Measurements from ENCODE around the gene ZPBP. TPM values are rescaled to one million over a fixed set of nuclear protein-coding genes. Genes with fewer than 3 reads are reported as not detected.

ZPBP gene
- total RNA-seq, 1 donor = not detected

GRCh38 chr7:50095634-50096033, 2.6 kb upstream of the ZPBP start:
- no peaks in the 10 kb centered on the region for H3K27me3 ChIP-seq (ENCODE audit: insufficient read depth, low read length)
- H3K36me3 ChIP-seq (ENCODE audit: insufficient read depth, low read length) = no peaks in the 10 kb centered on the region
- no peaks in the 10 kb centered on the region for H3K9me3 ChIP-seq (ENCODE audit: low read depth, low read length)
- H2AFZ ChIP-seq (ENCODE audit: low read length) = no peak overlapping the region
- TF ChIP-seq CTCF (IDR thresholded peaks at IDR 0.05; ENCODE audit: extremely low read depth, low read depth, low read length) = no peak
- no peak overlapping the region for H3K4me2 ChIP-seq (ENCODE audit: insufficient read depth, low read length)
- no peaks in the 10 kb centered on the region for H4K20me1 ChIP-seq (ENCODE audit: insufficient read depth, low read length)
- no peak overlapping the region for H3K4me3 ChIP-seq (ENCODE audit: insufficient read depth, low read length)
- H3K79me2 ChIP-seq (ENCODE audit: insufficient read depth, low read length) = no peaks in the 10 kb centered on the region
- no peak overlapping the region for H3K27ac ChIP-seq (ENCODE audit: low read depth, low read length)
- no peaks in the 10 kb centered on the region for H3K4me1 ChIP-seq (ENCODE audit: insufficient read depth, low read length)
- DNase-seq (ENCODE audit: insufficient read length, low spot score, missing footprints) = no peak

GRCh38 chr7:50088463-50089129, 4.5 kb downstream of the ZPBP start:
- Histone ChIP-seq H3K4me2 (ENCODE audit: insufficient read depth, low read length) (no peak overlapping the region), H3K9me3 (ENCODE audit: low read depth, low read length) (no peaks in the 10 kb centered on the region), H3K4me1 (ENCODE audit: insufficient read depth, low read length) (no peaks in the 10 kb centered on the region), H3K27me3 (ENCODE audit: insufficient read depth, low read length) (no peaks in the 10 kb centered on the region), H3K4me3 (ENCODE audit: insufficient read depth, low read length) (no peak overlapping the region), H2AFZ (ENCODE audit: low read length) (no peak overlapping the region), H3K36me3 (ENCODE audit: insufficient read depth, low read length) (no peaks in the 10 kb centered on the region), H4K20me1 (ENCODE audit: insufficient read depth, low read length) (no peaks in the 10 kb centered on the region), H3K79me2 (ENCODE audit: insufficient read depth, low read length) (no peaks in the 10 kb centered on the region), H3K27ac (ENCODE audit: low read depth, low read length) (no peak overlapping the region)
- DNase-seq (ENCODE audit: insufficient read length, low spot score, missing footprints) = no peak
- TF ChIP-seq CTCF (IDR thresholded peaks at IDR 0.05; ENCODE audit: extremely low read depth, low read depth, low read length) = no peak

GRCh38 chr7:50085344-50085743, 7.7 kb downstream of the ZPBP start:
- Histone ChIP-seq H3K4me1 (ENCODE audit: insufficient read depth, low read length) (no peaks in the 10 kb centered on the region), H3K36me3 (ENCODE audit: insufficient read depth, low read length) (no peaks in the 10 kb centered on the region), H3K79me2 (ENCODE audit: insufficient read depth, low read length) (no peaks in the 10 kb centered on the region), H3K4me2 (ENCODE audit: insufficient read depth, low read length) (no peak overlapping the region), H3K9me3 (ENCODE audit: low read depth, low read length) (no peaks in the 10 kb centered on the region), H2AFZ (ENCODE audit: low read length) (no peak overlapping the region), H3K27ac (ENCODE audit: low read depth, low read length) (no peak overlapping the region), H3K27me3 (ENCODE audit: insufficient read depth, low read length) (no peaks in the 10 kb centered on the region), H4K20me1 (ENCODE audit: insufficient read depth, low read length) (no peaks in the 10 kb centered on the region), H3K4me3 (ENCODE audit: insufficient read depth, low read length) (no peak overlapping the region)
- no peak for TF ChIP-seq CTCF (IDR thresholded peaks at IDR 0.05; ENCODE audit: extremely low read depth, low read depth, low read length)
- DNase-seq (ENCODE audit: insufficient read length, low spot score, missing footprints) = no peak

- Histone ChIP-seq H3K27me3 (ENCODE audit: insufficient read depth, low read length) (no peaks in the 10 kb centered on the region), H3K79me2 (ENCODE audit: insufficient read depth, low read length) (no peaks in the 10 kb centered on the region), H3K27ac (ENCODE audit: low read depth, low read length) (no peak overlapping the region), H3K4me3 (ENCODE audit: insufficient read depth, low read length) (no peak overlapping the region), H3K4me2 (ENCODE audit: insufficient read depth, low read length) (no peak overlapping the region), H3K4me1 (ENCODE audit: insufficient read depth, low read length) (peaks cover 4% of the 10 kb centered on the region), H2AFZ (ENCODE audit: low read length) (no peak overlapping the region), H3K9me3 (ENCODE audit: low read depth, low read length) (no peaks in the 10 kb centered on the region), H4K20me1 (ENCODE audit: insufficient read depth, low read length) (no peaks in the 10 kb centered on the region), H3K36me3 (ENCODE audit: insufficient read depth, low read length) (no peaks in the 10 kb centered on the region)
- no peak for DNase-seq (ENCODE audit: insufficient read length, low spot score, missing footprints)
- no peak for TF ChIP-seq CTCF (IDR thresholded peaks at IDR 0.05; ENCODE audit: extremely low read depth, low read depth, low read length)
Measured at GRCh38 chr7:50073093-50073492, 20.0 kb downstream of the ZPBP start.
